SKM-1 treated with dmso at 0.1 percent for 144 hours (cell line): ENCODE results near the gene LMX1B.

Source experiments
- DNase-seq: peaks from one replicate; lab custom pipeline; 2025; ENCODE audit not compliant: unreplicated experiment; lab: John Stamatoyannopoulos, UW

The LMX1B gene

DNA sequence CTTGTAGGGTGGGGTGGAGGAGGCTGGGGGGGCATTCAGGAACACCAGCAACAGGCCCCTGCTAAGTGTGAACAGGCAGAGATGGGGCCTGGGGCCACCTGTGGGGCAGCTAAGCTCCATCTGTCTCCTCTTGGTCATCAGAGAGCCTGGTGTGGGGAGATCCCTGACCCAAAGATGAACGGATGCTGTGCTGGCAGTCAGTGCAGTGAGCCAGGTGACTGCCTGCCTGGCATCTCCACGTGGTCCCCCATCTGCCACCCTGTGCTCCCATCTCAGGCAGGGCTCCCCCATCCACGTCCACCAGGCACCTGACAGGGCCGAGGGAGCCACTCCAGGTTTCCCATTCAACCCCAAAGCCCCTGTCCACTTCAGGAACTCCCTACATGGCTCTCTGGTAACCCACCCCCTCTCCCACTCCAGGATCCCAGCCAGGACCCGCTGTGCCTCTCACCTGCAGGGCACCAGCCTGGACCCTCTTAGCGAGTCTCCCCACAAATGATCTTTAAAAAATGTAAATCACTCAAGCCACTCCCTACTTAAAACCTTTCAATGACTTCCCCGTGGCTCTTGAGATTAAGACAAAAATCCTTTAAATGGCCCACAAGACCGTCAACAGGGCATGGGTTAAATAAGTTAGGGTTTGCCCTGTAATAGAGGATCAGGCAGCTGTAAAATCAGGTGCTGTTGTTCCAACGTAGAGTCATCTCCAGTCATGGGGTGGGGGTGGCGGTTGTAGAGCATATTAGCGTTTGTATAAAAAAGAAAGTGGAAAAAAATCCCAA is 60.8 kb downstream of the LMX1B start:
- no peak for DNase-seq

DNA sequence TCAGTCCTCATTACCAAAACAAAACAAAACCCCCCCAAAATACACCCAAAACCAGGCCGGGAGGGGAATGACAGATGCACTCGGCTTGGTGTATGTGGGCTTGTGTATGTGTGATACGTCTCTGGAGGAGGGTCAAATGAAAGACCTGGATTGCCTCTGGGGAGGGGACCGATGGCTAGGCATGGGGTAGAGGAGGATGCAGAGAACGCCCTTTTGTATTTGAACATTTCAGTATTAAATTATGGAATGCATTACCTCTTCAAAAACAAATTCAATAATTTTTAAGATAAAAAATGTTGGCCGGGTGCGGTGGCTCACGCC is 61.4 kb downstream of the LMX1B start:
- no peak for DNase-seq

- no peak for DNase-seq
Measured at GRCh38 chr9:126676102-126676684, 62.5 kb downstream of the LMX1B start.

- DNase-seq = no peak
Measured at GRCh38 chr9:126676685-126677143, 63.0 kb downstream of the LMX1B start.

DNA sequence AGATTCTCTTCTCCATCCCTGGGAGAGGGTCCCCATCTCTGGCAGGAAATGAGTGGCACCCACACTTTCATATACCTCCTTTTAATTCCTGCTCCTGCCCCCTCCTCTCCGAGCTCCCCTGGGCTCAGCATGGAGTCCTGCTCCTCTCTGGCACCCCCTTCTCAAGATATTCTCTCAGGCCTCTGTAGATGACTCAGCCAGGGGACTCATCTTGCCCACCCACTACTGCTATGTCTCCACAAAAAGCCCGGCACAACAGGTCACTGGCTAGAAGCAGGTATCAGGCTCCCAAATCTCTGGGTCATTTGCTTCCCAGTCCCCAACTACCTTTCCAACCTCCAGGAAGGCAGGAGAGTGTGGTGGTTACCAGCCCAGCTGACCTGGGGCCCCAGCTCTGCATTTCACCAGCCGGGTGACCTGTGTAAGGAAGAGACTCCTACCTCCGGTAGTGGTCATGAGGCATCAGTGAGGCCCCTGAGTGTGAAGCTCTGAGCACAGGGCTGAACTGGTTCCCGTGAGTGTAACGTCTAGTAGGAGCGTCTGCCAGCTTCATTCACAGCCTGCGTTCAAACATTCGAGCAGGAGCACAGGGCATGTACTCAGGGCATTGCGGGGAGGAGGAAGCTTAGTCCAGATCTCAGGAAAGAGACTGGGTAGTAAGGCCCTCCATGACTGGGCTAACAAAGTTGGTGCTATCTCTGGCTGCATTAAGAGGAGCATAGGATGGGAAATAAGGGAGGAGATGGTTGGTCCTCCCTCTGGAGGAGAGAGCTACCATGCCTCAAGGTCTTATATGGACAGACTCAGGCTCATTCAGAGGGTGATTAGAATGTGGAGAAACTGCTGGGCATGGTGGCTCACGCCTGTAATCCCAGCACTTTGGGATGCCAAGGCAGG is 63.7 kb downstream of the LMX1B start:
- DNase-seq = no peak

DNA sequence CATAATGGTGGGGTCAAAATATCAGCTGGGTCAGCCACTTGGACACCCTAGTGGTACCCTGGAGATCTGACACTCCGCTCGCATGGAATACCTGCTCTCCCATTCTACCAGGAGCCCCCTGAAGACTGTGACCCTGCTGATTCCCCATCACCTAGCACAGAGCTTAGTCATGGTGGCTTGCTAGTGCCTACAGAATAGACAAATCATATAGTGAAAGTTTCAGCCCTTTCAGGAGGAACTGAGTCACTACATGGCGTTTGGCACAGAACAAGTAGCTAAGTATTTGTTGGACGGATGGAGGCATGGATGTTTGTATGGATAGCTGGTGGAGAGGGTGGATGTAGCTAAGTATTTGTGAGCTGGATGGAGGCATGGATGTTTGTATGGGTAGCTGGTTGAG is 65.3 kb downstream of the LMX1B start:
- no peak for DNase-seq

DNA sequence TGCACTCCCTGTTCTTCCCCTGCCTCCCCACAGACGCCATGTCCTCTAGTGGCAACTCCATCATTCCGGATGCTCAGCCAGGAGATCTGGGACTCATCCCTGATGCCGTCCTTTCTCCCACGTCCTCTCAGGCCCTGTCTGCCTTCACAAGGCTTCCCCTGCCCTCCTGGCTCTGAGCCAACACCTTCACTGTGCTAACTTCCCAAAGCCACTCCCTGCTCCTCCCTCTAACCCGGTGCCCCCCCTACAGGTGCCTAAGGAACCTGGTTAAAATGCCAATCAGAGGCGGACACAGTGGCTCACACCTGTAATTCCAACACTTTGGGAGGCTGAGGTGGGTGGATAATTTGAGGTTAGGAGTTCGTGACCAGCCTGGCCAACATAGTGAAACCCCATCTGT is 67.6 kb downstream of the LMX1B start:
- DNase-seq = no peak

- DNase-seq = no peak
Measured at GRCh38 chr9:126682113-126682810, 68.5 kb downstream of the LMX1B start.

- no peak for DNase-seq
Measured at GRCh38 chr9:126682928-126683697, 69.4 kb downstream of the LMX1B start.

GRCh38 chr9:126683698-126684044 is 69.9 kb downstream of the LMX1B start:
- DNase-seq = no peak

GRCh38 chr9:126684345-126684744 is 70.6 kb downstream of the LMX1B start:
- no peak for DNase-seq

GRCh38 chr9:126684965-126685465 is 71.3 kb downstream of the LMX1B start:
- no peak for DNase-seq

DNA sequence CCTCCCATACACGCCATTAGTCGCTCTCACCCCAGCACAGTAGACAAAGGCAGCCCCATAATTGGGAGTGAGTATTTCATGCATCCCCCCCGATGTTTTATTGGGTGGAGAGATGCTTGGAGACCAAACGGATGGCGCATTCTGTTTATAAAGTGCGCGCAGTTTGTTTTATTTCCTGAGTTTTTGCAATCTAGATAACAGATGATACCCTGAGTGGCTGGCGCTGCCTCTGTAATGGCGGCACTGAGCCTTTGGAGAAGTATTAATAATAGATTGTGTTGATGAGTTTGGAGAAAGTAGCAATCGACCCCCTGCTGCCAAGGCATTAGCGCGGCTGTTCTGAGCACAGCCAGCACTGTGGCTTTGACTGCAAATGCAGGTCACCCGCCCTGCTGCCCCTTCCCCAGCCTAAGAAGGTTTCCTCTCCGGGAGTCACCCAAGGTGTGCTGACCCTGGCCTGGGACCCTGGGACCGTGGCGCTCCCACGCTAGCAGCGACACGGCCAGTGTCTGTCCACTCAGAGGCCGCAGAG is 74.3 kb downstream of the LMX1B start:
- no peak for DNase-seq

DNA sequence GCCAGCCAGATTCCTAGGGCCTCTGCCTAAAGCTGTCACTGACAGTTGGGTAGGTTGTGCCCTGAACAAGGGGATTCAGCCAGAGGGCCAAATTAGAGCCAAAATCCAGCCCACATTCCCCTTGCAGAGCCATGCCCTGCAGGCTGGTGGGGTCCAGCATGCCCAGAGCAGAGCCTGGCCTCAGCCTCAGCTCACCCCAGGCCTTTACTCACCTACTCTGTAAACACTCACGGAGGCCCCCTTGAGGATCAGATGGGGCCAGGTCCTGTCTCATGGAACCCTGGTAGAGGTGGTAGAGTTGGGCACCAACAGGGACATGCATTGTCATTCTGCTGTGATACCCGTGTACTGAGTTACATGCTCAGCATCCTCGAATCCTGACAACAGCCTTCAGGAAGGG is 74.9 kb downstream of the LMX1B start:
- no peak for DNase-seq

- DNase-seq = no peak
Measured at GRCh38 chr9:126689027-126689825, 75.5 kb downstream of the LMX1B start.

DNA sequence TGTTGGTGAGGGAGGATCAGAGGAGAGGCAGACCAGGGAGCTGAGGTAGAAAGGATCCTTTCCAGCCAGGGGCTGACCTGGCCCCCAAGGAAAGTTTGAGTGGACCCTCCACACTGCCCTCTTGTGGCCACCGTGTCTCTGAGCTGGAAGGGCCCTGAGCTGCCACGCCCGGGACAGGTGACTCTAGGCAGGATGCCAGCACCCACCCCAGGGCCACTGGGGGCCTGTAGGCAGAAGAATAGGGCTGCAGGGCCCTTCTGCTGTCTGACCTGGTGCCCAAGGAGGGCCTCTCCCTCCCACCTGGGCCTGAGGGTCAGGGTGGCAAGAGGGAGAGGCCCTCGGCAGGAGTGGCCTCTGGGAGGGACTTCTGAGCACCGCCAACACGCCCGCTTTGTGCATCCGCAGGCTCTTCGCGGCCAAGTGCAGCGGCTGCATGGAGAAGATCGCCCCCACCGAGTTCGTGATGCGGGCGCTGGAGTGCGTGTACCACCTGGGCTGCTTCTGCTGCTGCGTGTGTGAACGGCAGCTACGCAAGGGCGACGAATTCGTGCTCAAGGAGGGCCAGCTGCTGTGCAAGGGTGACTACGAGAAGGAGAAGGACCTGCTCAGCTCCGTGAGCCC is 76.8 kb downstream of the LMX1B start:
- DNase-seq = no peak

DNA sequence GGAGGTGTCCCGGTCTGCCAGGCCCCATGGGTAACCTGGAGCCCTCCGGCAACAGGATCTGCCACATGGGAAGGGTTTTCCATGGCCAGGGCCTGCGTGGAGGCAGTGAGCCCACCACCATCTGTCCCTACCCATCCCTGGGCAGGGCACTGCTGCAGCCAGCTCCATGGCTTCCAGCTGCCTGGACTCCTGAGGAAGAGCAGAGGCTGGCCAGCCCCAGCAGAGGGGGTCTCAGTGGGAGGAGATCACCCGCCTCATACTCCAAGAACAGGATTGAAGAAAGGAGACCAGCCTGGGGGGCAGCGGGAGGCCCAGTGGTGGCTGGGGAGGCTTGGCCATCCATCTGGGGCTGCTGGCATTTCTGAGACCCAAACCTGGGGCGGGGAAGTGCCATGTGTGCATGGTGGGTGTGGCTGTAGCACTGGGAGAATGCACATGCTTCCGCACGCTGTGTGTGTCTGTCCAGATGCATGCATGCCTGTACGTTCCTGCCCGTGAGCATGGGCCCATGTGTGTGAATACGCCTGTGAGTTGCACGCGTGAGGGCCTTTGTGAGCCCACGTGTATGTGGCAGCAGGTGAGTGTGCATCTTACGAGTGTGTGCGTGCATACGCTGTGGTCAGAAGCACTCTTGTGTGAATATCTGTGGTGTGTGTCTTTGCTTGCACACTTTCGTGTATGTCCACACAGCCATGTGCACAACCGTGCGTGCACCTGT is 78.5 kb downstream of the LMX1B start:
- no peak for DNase-seq

GRCh38 chr9:126692759-126693427 is 79.2 kb downstream of the LMX1B start:
- no peak for DNase-seq
